Tibial artery (tissue), 4 donors: ENCODE results near the gene CHTOP.

Experiments used
- DNase-seq, 2 donors: peaks; one replicate each; pipeline ENCODE4 v3.0.0-alpha.2; 2019
- H3K27ac ChIP-seq, 2 donors: fragments of 200-600 bp; sonication (generic) in 1 of 2; 1 replicate in 1 of 2; 2 replicates in 1 of 2; pipeline ENCODE4 v1.5.1; 2018 to 2019; ENCODE audit warnings: mild to moderate bottlenecking in 1 of 2
- H3K27me3 ChIP-seq, 2 donors: fragments of 200-600 bp; sonication (generic) in 1 of 2; one replicate each; pipeline versions ENCODE4 v1.5.1 to v1.6.0; 2016 to 2019
- H3K36me3 ChIP-seq, 3 donors: fragments of 200-600 bp; sonication (generic) in 2 of 3; one replicate each; pipeline ENCODE4 v1.5.1; 2016 to 2019; ENCODE audit warnings: mild to moderate bottlenecking in 2 of 3
- H3K4me1 ChIP-seq, 4 donors: fragments of 200-600 bp; sonication (generic) in 2 of 4; 1 replicate in 3 of 4; 2 replicates in 1 of 4; pipeline ENCODE4 v1.5.1; 2016 to 2019
- H3K4me3 ChIP-seq, 2 donors: fragments of 200-600 bp; sonication (generic) in 1 of 2; 1 replicate in 1 of 2; 2 replicates in 1 of 2; pipeline ENCODE4 v1.5.1; 2018 to 2019; ENCODE audit warnings: mild to moderate bottlenecking in 2 of 2
- H3K9me3 ChIP-seq, 3 donors: fragments of 200-600 bp; sonication (generic) in 1 of 3; one replicate each; pipeline ENCODE4 v1.5.1; 2016 to 2019
- CTCF ChIP-seq, 2 experiments: fragments of 200-600 bp in 1 of 2; fragments of 450-650 bp in 1 of 2; IDR thresholded peaks; one replicate each; pipeline ENCODE4 v1.5.1; 2017 to 2019; ENCODE audit warnings: antibody characterized with exemption in 2 of 2, mild to moderate bottlenecking in 1 of 2, moderate library complexity in 1 of 2
- intact Hi-C: fragments of 100-400 bp; cut with DNase I; formaldehyde crosslinking; loops from one replicate; pipeline ENCODE4 v1.15.0; 2023; ENCODE audit warnings: low total_unique reads

The CHTOP gene

GRCh38 chr1:153610334-153610733 is 23.5 kb upstream of the CHTOP start:
- Histone ChIP-seq H3K27ac (peak overlapping the region; percentile 76 to 95), H3K27me3 (no peaks in the 10 kb centered on the region), H3K4me3 (peak overlapping the region in 1 of 2 donors; percentile 71), H3K9me3 (no peaks in the 10 kb centered on the region), H3K4me1 (peaks cover 0 to 57% (median 35%) of the 10 kb centered on the region in 4 donors), H3K36me3 (peaks cover 13 to 28% (median 17%) of the 10 kb centered on the region in 3 donors)
- TF ChIP-seq CTCF (IDR thresholded peaks at IDR 0.05): no peak
- intact Hi-C loops: no loop called here
- DNase-seq: no peak

DNA sequence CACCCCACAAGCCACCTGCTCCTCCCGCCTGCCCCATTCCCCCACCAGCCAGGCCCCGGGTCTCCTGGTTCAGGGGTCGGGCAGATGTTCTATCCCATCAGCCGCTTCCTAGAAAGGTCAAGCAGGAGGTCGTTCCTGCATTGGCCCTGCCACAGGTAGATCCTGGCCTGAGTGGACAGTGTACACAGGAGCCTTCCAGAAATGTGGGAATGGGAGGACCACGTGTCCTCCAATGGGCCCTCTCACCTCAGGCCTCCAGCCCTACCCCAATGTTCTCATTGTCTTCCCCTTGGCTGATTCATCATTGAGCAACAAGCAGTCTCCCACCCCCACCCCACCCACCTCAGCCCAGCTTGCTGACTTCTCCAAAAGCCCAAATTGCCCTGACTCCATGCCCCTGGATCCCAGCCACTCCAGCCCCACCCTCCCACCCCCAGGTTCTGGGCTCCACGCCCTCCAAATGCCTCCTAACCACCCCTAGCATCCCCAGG is 23.0 kb upstream of the CHTOP start:
- peaks cover 13 to 22% (median 15%) of the 10 kb centered on the region in 3 donors for H3K36me3 ChIP-seq
- H3K27me3 ChIP-seq: no peaks in the 10 kb centered on the region
- peak overlapping the region; percentile 67 to 71 for H3K4me3 ChIP-seq
- no peaks in the 10 kb centered on the region for H3K9me3 ChIP-seq
- H3K4me1 ChIP-seq: peaks cover 0 to 57% (median 35%) of the 10 kb centered on the region in 4 donors
- no peak for DNase-seq
- H3K27ac ChIP-seq: peak overlapping the region; percentile 76 to 95
- TF ChIP-seq CTCF (IDR thresholded peaks at IDR 0.05): no peak
- intact Hi-C loops: no loop called here

- Histone ChIP-seq H3K27ac (peak overlapping the region; percentile 94 to 95), H3K4me1 (peaks cover 0 to 62% (median 35%) of the 10 kb centered on the region in 4 donors)
Measured at GRCh38 chr1:153611356-153611755, 22.5 kb upstream of the CHTOP start.

DNA sequence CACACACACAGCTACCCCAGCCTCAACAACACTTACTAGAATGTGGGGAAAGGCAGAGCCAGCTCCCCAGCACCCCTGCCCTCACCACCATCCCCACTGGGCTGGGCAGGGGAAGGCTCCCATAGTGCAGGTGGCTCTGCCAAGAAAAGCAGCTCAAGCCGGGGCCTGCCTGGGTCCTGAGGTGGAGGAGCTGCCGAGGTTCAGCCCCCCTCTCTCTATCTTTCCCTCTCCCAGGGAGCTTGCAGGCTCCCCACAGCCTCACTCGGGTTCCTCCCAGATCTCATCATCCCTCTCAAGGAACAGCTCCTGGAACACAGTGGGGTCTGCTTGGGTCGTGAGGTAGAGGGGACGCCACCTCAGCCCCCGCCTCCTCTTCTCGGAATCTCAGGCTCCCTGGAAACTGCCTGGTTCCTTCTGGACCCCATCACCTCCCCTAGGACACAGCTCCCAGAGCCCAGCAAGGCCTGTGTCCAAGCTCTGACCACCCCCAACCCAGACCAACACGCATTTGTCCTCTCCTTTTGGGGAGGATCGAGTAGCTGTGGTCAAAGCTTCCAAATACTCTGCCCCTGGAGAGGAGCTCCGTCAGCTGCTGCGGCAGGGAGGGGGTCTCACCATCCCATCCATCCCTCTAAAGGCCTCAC is 21.6 kb upstream of the CHTOP start:
- TF ChIP-seq CTCF (IDR thresholded peaks at IDR 0.05): no peak
- Histone ChIP-seq H3K27ac (peak overlapping the region; percentile 94 to 95), H3K36me3 (peaks cover 5 to 9% (median 5%) of the 10 kb centered on the region in 3 donors), H3K27me3 (no peaks in the 10 kb centered on the region), H3K4me1 (peaks cover 0 to 59% (median 36%) of the 10 kb centered on the region in 4 donors), H3K4me3 (peak overlapping the region; percentile 67 to 71), H3K9me3 (no peaks in the 10 kb centered on the region)
- intact Hi-C loops: no loop called here
- no peak for DNase-seq

More at GRCh38 chr1:153611356-153611755, 22.5 kb upstream of the CHTOP start:
- DNase-seq: no peak
- Histone ChIP-seq H3K27me3 (no peaks in the 10 kb centered on the region), H3K36me3 (peaks cover 12 to 17% (median 13%) of the 10 kb centered on the region in 3 donors), H3K9me3 (no peaks in the 10 kb centered on the region), H3K4me3 (peak overlapping the region; percentile 67 to 71)
- intact Hi-C loops: no loop called here
- TF ChIP-seq CTCF (IDR thresholded peaks at IDR 0.05): no peak

- H3K36me3 ChIP-seq: peaks cover 0 to 2% (median 0%) of the 10 kb centered on the region in 3 donors
- peak within 1 kb of the TSS; percentile 94 to 95 for H3K27ac ChIP-seq
- peaks cover 0 to 59% (median 37%) of the 10 kb centered on the region in 4 donors for H3K4me1 ChIP-seq
- H3K4me3 ChIP-seq: peak within 1 kb of the TSS; percentile 67 to 71
- peak; percentile 84 to 94 for DNase-seq
- intact Hi-C loops: no loop called here
- no peaks in the 10 kb centered on the region for H3K27me3 ChIP-seq
- peak in 1 of 2 experiments; percentile 12 for TF ChIP-seq CTCF (IDR thresholded peaks at IDR 0.05)
- H3K9me3 ChIP-seq: no peaks in the 10 kb centered on the region
Measured at GRCh38 chr1:153612755-153613331, 21.0 kb upstream of the CHTOP start, which contains the start of gene S100A16. Gene S100A16 (minus strand): TSS chr1:153613137. CDS start chr1:153608151, 4,986 bp downstream.
